ENCODE measurements around the gene CGB3.

The CGB3 gene

DNA sequence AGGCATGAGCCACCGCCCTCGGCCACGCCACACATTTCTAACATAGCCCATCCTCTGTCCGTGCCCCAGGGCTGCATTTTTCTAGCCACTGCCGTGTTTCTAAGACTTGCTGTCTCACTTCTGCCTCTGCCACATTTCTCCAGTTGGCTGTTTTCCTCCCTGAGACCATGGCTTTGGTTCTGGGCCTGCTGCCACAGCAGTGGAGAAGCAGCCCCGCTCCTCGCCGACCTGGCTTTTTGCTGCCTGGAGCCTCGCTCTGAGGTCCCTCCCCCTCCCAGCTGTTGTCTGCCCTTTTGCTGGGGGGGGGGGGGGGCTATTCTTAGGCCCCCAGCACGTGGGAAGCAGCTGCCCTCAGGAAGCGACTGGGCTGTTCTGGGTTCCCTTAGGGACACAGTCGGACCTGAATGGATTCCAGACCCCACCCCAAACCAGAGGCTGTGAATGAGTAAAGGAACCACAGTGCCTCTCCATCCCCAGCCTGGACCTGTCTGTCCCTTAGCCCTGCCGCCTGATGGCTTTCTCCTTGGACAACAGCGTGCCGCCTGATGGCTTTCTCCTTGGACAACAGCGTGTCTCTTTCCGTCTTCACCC lies 34.3 kb downstream of the CGB3 start:
- in situ Hi-C loops (cut with MboI; ENCODE audit: low sequenced_read_pairs) = no loop called here

DNA sequence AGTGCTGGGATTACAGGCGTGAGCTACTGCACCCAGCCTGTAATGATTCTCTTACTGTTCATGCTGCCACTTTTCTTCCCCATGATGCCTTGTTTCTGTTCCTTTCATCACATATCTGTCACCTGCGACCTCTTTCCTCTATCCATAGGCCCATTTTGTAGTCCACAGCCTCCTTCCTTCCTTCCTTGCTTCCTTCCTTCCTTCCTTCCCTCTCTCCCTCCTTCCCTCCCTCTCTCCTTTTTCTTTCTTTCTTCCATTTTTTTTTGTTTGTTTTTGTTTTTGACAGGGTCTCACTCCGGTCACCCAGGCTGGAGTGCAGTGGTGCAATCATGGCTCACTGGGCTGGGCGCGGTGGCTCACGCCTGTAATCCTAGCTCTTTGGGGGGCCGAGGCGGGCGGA lies 35.3 kb downstream of the CGB3 start:
- in situ Hi-C loops (cut with MboI; ENCODE audit: low sequenced_read_pairs) = no loop called here

DNA sequence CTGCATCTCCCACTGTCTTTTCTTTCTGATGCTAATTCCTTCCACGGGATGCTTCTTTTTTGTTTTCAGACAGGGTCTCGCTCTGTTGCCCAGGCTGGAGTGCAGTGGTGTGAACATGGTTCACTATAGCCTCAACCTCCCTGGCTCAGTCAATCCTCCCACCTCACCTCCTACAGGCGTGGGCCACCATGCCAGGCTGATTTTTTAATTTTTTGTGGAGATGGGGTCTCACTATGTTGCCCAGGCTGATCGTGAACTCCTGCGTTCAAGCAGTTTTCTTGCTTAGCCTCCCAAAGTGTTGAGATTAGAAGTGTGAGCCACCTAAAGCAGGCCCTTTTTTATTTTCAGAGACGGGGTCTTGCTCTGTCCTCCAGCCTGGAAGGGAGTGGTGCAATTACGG lies 35.8 kb downstream of the CGB3 start:
- in situ Hi-C loops (cut with MboI; ENCODE audit: low sequenced_read_pairs) = no loop called here

DNA sequence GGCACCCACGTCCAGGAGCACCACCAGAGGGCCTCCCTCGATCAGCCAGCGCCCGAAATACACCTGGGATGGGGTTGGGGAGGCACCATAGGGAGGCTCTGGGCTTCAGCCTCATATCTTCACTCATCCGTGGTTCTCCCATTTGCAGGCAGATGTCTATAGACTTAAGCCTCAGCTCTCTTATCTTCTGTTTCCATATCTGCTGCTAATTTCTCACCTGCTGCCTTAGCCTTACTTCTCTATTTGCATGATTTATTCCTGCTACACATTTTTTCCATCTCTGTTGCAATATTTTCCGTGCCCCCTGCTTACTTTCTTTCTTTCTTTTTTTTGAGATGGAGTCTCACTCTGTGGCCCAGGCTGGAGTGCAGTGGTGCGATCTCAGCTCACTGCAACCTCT lies 36.8 kb downstream of the CGB3 start:
- in situ Hi-C loops (cut with MboI; ENCODE audit: low sequenced_read_pairs) = no loop called here

DNA sequence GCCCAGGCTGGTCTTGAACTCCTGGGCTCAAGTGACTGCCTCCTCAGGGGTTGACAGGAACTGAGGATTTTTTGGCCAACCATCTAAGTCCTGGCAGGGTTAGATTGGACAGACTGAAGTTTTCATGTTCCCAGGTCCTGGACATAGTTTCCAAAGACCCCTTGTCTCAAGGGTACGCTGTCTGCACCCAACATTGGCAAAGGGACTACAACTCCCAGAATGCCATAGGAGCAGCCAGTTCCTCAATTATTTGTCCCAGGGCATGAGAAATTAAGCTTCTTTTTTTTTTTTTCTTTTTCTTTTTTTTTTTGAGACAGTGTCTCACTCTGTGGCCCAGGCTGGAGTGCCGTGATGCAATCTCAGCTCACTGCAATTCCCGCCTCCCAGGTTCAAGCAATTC lies 37.9 kb downstream of the CGB3 start:
- in situ Hi-C loops (cut with MboI; ENCODE audit: low sequenced_read_pairs) = no loop called here

DNA sequence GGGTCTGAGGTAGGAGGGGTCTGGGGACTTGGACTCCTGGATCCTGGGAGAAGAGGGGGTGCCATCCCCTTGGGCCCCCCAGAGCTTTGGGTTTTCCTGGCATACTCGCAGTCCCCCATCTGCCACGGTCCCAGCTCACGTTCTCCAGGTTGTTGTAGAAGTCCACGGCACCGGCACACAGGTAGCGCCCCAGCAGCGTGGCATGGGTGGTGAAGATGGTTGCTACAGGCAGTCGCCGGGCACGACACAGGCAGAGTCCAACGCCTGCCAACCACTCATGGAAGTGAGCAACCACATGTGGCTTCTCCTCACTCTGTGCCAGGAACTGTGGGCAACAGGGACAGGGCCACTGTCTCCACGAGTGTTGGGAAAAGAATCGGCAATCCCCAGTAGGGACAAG lies 38.4 kb downstream of the CGB3 start:
- in situ Hi-C loops (cut with MboI; ENCODE audit: low sequenced_read_pairs) = no loop called here

DNA sequence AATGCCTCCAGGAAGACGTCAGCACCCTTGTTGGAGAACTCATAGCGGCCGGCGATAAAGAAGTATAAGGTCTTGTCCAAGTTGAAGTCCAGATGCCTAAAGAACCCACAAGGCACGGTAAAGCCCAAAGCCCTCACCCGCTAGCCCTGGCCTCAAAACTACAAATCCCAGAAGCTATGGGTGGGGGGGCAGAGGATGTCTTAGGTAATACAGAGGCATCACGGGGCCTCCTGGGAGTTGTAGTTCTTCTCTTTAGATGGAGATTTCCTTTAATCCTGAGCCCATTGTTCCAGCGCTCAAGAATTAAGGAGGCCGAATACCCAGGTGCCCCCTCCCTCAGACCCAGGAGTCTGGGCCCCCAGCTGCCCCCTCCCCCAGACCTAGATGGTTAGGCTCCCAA lies 41.9 kb downstream of the CGB3 start:
- in situ Hi-C loops (cut with MboI; ENCODE audit: low sequenced_read_pairs) = no loop called here

DNA sequence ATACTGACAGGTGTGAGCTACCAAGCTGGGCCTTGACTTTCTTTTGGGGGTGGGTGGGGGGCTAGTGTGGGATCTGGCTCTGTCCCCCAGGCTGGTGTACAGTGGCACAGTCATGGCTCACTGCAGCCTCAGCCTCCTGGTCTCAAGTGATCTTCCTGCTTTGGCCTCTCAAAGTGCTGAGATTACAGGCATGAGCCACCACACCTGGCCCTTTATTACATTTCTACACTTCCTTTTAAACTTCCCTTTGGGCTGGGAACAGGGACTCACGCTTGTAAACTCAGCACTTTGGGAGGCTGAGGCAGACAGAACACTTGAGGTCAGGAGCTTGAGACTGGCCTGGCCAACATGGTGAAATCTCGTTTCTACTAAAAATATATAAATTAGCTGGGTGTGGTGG lies 47.1 kb downstream of the CGB3 start:
- in situ Hi-C loops (cut with MboI; ENCODE audit: low sequenced_read_pairs) = no loop called here

DNA sequence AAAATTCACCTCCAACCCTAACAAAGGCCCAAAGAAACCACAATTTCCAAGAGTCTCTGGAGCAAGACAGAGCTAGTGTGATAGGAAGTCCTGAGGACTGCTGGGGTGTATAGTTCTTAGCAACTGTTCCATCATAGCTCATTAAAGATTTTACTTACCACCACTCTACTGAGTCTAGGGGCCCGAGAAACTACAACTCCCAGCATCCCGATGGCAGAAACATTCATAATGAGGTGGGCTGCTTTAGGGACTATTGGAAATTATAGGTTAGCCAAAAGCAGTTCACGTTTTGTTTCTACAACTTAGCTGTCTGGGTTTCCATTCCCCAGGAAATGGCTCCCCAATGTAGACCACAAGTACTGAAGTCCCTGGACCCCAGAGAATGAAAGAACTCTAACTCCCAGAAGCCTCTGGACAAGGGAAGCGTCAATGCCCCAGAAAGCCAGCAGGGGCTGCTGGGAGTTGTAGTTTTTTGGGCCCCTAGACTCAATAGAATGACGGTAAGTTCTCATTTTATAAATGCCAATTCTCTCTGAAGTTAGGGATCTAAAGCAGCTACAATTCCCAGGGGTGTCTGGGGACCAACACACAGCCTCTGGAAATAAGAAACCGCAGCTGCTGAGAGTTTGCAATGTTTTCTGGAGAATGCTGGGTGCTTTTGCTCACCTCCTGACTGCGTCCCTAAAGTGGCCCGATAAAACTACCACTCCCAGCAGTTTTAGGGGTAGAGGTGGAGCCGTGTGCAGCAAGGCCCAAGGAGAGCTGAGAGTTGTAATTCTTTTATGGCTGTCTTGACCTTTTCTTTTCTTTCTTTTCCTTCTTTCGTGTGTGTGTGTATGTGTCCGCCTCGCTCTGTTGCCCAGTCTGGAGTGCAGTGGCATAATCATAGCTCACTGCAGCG lies 47.9 kb downstream of the CGB3 start:
- in situ Hi-C loops (cut with MboI; ENCODE audit: low sequenced_read_pairs) = no loop called here

All from HL-60/S4 (cell line).